Parathyroid adenoma (tissue), 2 donors: ENCODE results near the gene PRKN.

ENCODE experiments used
- H2AFZ ChIP-seq: fragments of 300-600 bp; sonication (generic); one replicate; pipeline ENCODE4 v1.7.0; 2017; ENCODE audit warnings: antibody characterized with exemption, mild to moderate bottlenecking
- H3K27ac ChIP-seq: fragments of 300-600 bp; sonication (generic); one replicate; pipeline ENCODE4 v1.7.0; 2017
- H3K27me3 ChIP-seq: fragments of 300-600 bp; sonication (generic); one replicate; pipeline ENCODE4 v1.7.0; 2017; ENCODE audit warnings: low read length; ENCODE audit not compliant: control insufficient read depth, insufficient read depth
- H3K36me3 ChIP-seq: fragments of 300-600 bp; sonication (generic); one replicate; pipeline ENCODE4 v1.7.0; 2017; ENCODE audit warnings: low read length; ENCODE audit not compliant: control insufficient read depth, insufficient read depth
- H3K4me1 ChIP-seq: fragments of 300-600 bp; sonication (generic); one replicate; pipeline ENCODE4 v1.7.0; 2017; ENCODE audit warnings: control low read depth
- H3K4me2 ChIP-seq: fragments of 300-600 bp; sonication (generic); one replicate; pipeline ENCODE4 v1.7.0; 2017; ENCODE audit warnings: low read length
- H3K4me3 ChIP-seq: fragments of 300-600 bp; sonication (generic); one replicate; pipeline ENCODE4 v1.7.0; 2017; ENCODE audit warnings: low read depth, low read length
- H3K79me2 ChIP-seq: fragments of 300-600 bp; sonication (generic); one replicate; pipeline ENCODE4 v1.7.0; 2017; ENCODE audit warnings: control low read depth
- H3K9ac ChIP-seq: fragments of 300-600 bp; sonication (generic); one replicate; pipeline ENCODE4 v1.7.0; 2017; ENCODE audit warnings: mild to moderate bottlenecking
- H3K9me3 ChIP-seq: fragments of 300-600 bp; sonication (generic); one replicate; pipeline ENCODE4 v1.7.0; 2017; ENCODE audit warnings: low read length; ENCODE audit not compliant: control insufficient read depth
- TF ChIP-seq, protein P1 (sequence below): fragments of 300-600 bp; sonication (generic); IDR thresholded peaks from one replicate; pipeline ENCODE4 v1.7.0; 2017; ENCODE audit warnings: antibody characterized with exemption, mild to moderate bottlenecking
- donor health status: primary hyperparathyroidism.

Gene PRKN

DNA sequence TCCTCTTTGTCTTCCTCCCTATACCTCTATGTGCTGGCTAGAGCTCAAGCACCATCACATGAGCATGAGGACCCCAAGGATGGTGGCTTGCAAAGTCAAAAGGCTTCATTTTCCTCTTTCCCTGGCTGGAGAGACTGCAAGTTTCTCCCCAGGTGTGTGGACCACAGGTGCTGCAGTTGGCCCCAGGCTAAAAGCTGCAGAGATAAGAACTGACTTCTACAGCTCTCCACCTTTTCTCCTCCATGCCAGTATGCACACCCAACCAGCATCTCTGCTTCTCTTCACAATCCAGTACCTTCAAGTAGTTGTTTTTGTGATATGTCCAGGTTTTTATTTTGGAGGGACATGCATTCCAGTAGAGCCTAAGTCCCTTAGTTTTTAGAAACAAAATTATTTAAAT is 29.1 kb downstream of the PRKN start:
- Histone ChIP-seq H2AFZ (no peak overlapping the region), H3K9ac (no peak overlapping the region), H3K27me3 (no peaks in the 10 kb centered on the region)

DNA sequence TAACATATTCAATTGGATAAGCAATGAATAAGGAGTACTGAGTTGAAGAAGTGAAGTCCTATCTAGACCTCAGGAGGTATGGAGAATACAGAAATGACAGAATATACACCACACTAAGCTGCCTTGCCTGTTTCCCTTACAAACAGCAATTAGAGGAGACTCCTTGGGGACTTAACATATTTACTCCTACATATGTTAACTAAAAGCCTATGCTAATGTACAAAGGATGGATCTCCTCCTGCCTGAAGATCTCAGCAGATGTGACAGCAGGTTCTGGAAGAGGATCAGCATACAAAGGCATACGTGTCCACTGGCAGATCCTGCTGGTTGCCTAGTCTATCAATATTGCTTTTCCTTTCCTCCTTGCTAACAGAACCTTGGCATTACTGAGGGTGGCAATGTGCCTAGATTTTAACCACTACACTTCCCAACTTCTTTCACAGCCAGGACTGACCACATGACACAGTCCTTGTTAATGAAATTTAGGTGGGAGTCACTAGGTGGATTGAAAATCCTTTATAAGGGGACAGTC is 29.6 kb downstream of the PRKN start:
- Histone ChIP-seq H2AFZ (no peak overlapping the region), H3K27ac (no peak overlapping the region), H3K79me2 (no peaks in the 10 kb centered on the region), H3K9me3 (no peaks in the 10 kb centered on the region), H3K36me3 (no peaks in the 10 kb centered on the region), H3K4me3 (no peak overlapping the region), H3K9ac (no peak overlapping the region), H3K27me3 (no peaks in the 10 kb centered on the region), H3K4me2 (no peak overlapping the region), H3K4me1 (peaks cover 2% of the 10 kb centered on the region)
- TF ChIP-seq, protein P1, sequence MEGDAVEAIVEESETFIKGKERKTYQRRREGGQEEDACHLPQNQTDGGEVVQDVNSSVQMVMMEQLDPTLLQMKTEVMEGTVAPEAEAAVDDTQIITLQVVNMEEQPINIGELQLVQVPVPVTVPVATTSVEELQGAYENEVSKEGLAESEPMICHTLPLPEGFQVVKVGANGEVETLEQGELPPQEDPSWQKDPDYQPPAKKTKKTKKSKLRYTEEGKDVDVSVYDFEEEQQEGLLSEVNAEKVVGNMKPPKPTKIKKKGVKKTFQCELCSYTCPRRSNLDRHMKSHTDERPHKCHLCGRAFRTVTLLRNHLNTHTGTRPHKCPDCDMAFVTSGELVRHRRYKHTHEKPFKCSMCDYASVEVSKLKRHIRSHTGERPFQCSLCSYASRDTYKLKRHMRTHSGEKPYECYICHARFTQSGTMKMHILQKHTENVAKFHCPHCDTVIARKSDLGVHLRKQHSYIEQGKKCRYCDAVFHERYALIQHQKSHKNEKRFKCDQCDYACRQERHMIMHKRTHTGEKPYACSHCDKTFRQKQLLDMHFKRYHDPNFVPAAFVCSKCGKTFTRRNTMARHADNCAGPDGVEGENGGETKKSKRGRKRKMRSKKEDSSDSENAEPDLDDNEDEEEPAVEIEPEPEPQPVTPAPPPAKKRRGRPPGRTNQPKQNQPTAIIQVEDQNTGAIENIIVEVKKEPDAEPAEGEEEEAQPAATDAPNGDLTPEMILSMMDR: no peak

More for the DNA sequence above, 29.1 kb downstream of the PRKN start:
- H3K27ac ChIP-seq: no peak overlapping the region
- TF ChIP-seq, protein P1: no peak
- H3K4me1 ChIP-seq: peaks cover 2% of the 10 kb centered on the region
- no peak overlapping the region for H3K4me3 ChIP-seq
- no peaks in the 10 kb centered on the region for H3K36me3 ChIP-seq
- no peak overlapping the region for H3K4me2 ChIP-seq
- no peaks in the 10 kb centered on the region for H3K79me2 ChIP-seq
- no peaks in the 10 kb centered on the region for H3K9me3 ChIP-seq

DNA sequence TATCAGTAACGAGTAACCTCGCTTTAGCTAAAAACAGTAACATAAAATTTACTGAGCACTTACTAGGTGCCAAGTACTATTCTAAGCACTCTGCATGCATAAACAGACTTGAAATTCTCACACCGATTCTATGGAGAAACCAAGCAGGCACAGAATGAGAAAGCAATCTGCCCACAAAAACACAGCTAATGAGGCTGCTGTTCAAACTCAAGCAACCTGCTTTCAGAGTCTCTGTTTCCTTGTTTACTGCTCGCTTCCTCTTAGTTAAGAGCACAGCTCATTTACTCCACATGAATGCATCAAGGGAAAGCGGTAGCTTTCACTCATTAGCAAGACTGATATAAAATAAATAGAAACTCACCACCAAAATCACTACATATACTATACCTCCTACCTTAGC is 37.4 kb downstream of the PRKN start:
- H3K9ac ChIP-seq: no peak overlapping the region
- no peak overlapping the region for H3K27ac ChIP-seq
- H3K27me3 ChIP-seq: no peaks in the 10 kb centered on the region
- no peak overlapping the region for H3K4me2 ChIP-seq
- H3K79me2 ChIP-seq: no peaks in the 10 kb centered on the region
- H3K9me3 ChIP-seq: no peaks in the 10 kb centered on the region
- H3K4me3 ChIP-seq: no peak overlapping the region
- H3K36me3 ChIP-seq: no peaks in the 10 kb centered on the region
- TF ChIP-seq, protein P1: no peak
- no peaks in the 10 kb centered on the region for H3K4me1 ChIP-seq
- no peak overlapping the region for H2AFZ ChIP-seq

DNA sequence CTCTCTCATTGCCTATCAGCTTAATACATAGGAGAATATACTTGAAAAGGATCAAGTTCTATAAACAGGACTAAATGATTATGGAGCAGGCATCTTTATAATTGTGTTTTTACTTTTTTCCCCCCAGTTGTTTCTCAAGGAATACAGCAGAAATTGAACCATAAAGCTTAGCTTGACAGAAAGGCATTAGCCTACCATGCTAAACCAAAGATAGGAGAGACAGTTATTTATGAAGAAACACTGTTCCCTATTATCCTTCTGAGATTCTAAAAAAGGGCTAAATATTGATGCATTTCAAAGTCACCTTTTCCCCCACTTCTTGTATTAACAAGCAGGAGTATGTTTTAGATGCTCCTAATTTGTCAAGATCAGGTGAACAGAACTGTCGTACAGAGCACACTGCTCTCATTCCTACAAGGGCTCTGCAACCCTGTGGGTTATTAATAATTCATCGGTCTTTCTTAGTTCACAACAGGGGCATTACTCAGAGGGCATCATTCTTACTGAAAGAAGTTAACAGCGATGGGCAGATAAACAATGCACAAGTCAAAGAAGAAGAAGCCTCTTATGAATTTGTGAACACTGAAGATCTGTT is 38.7 kb downstream of the PRKN start:
- Histone ChIP-seq H3K4me1 (no peaks in the 10 kb centered on the region), H3K27ac (no peak overlapping the region), H3K27me3 (no peaks in the 10 kb centered on the region), H3K4me2 (no peak overlapping the region), H3K79me2 (no peaks in the 10 kb centered on the region), H3K9me3 (no peaks in the 10 kb centered on the region), H3K4me3 (no peak overlapping the region), H3K9ac (no peak overlapping the region), H2AFZ (no peak overlapping the region), H3K36me3 (no peaks in the 10 kb centered on the region)
- TF ChIP-seq, protein P1: no peak

DNA sequence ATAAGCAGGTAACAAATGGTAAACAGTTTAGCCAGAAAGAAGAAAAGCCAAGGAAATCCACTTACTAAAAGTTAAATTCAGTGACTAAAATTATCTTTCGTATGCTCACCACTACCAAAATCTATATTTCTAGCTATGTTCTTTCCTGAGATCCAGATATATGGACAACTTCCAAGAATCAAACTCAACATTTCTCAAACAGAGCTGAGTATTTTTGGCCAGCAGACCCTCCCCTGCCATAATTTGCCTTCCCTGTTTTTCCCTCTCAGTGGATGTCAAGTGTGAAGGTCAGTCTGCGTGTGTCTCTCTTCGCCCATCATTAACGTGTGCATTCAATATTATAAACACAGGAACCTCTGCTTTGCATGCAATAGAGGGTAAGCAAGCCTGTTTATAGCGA is 42.0 kb downstream of the PRKN start:
- Histone ChIP-seq H3K9me3 (no peaks in the 10 kb centered on the region), H3K4me3 (no peak overlapping the region), H3K36me3 (no peaks in the 10 kb centered on the region), H3K9ac (no peak overlapping the region), H3K79me2 (no peaks in the 10 kb centered on the region), H3K27me3 (no peaks in the 10 kb centered on the region), H2AFZ (no peak overlapping the region), H3K27ac (no peak overlapping the region), H3K4me1 (no peaks in the 10 kb centered on the region), H3K4me2 (no peak overlapping the region)
- TF ChIP-seq, protein P1: no peak
